Peyer's patch (tissue), 4 donors: ENCODE data around the gene NTF3. TPM values are rescaled to one million over a fixed set of nuclear protein-coding genes. Genes with fewer than 3 reads are reported as not detected.

Experiments used
- DNase-seq, 3 donors: peaks; one replicate each; pipeline ENCODE4 v3.0.0-alpha.2; 2017 to 2019
- H3K27ac ChIP-seq, 4 donors: fragments of 200-600 bp; sonication (generic); one replicate each; pipeline ENCODE4 v1.5.1; 2016 to 2019
- H3K27me3 ChIP-seq, 2 donors: fragments of 200-600 bp; sonication (generic); one replicate each; pipeline ENCODE4 v1.5.1; 2019
- H3K36me3 ChIP-seq, 3 donors: fragments of 200-600 bp; sonication (generic); one replicate each; pipeline ENCODE4 v1.5.1; 2016 to 2019
- H3K4me1 ChIP-seq, 4 donors: fragments of 200-600 bp; sonication (generic); one replicate each; pipeline ENCODE4 v1.5.1; 2016 to 2019
- H3K4me3 ChIP-seq, 4 donors: fragments of 200-600 bp; sonication (generic); 1 replicate in 3 of 4; 2 replicates in 1 of 4; pipeline ENCODE4 v1.5.1; 2016 to 2019; ENCODE audit warnings: mild to moderate bottlenecking in 1 of 4
- H3K9me3 ChIP-seq, 4 donors: fragments of 200-600 bp; sonication (generic); one replicate each; pipeline ENCODE4 v1.5.1; 2016 to 2019; ENCODE audit warnings: mild to moderate bottlenecking in 1 of 4
- POLR2A ChIP-seq, 2 donors: fragments of 450-650 bp; IDR thresholded peaks; one replicate each; pipeline ENCODE4 v1.5.1; 2017; ENCODE audit warnings: antibody characterized with exemption in 2 of 2, mild to moderate bottlenecking in 2 of 2, moderate library complexity in 2 of 2
- total RNA-seq, 4 donors: library from RNA; depleted of rRNA; stranded (reverse); fragments of >200 nt; gene quantifications; one replicate each; pipeline ENCODE4 v1.1.0, GENCODE V29; 2016
- TF ChIP-seq, protein P1 (sequence below), 6 experiments: fragments of 450-650 bp in 4 of 6; fragments of 200-600 bp in 2 of 6; sonication (generic) in 1 of 6; IDR thresholded peaks; one replicate each; pipeline ENCODE4 v1.5.1; 2017 to 2019; ENCODE audit warnings: antibody characterized with exemption in 6 of 6, mild to moderate bottlenecking in 3 of 6, moderate library complexity in 1 of 6

NTF3 gene
- total RNA-seq, 4 donors from 2014 or later = 1.4 TPM; not detected in 3

DNA sequence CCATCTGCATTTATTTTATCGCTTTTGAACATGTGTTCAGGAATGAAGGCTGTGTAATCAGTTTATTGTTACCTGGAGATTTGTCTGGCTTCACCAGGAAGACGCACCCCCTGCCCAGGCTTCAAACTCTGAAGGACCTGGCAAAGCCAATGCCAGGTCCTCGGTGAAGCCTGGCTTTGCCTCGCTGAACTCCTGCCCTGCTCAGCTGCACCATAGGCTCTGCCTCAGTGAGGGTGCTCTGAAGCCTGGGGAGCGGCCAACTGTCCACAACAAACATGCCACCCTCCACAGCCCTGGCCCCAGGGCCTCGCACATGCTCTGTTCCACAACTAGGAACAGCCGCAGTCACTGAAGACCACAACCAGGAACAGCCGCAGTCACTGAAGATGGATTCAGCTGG is 66.9 kb downstream of the NTF3 start:
- peak overlapping the region in 3 of 4 donors; percentile 72 to 88 (median 82) for H3K27ac ChIP-seq
- H3K4me1 ChIP-seq = peaks cover 0 to 55% (median 9%) of the 10 kb centered on the region in 4 donors
- H3K9me3 ChIP-seq = no peaks in the 10 kb centered on the region
- H3K27me3 ChIP-seq = no peaks in the 10 kb centered on the region
- no peaks in the 10 kb centered on the region for H3K36me3 ChIP-seq
- DNase-seq = no peak
- no peak for TF ChIP-seq POLR2A (IDR thresholded peaks at IDR 0.05)
- TF ChIP-seq, protein P1, sequence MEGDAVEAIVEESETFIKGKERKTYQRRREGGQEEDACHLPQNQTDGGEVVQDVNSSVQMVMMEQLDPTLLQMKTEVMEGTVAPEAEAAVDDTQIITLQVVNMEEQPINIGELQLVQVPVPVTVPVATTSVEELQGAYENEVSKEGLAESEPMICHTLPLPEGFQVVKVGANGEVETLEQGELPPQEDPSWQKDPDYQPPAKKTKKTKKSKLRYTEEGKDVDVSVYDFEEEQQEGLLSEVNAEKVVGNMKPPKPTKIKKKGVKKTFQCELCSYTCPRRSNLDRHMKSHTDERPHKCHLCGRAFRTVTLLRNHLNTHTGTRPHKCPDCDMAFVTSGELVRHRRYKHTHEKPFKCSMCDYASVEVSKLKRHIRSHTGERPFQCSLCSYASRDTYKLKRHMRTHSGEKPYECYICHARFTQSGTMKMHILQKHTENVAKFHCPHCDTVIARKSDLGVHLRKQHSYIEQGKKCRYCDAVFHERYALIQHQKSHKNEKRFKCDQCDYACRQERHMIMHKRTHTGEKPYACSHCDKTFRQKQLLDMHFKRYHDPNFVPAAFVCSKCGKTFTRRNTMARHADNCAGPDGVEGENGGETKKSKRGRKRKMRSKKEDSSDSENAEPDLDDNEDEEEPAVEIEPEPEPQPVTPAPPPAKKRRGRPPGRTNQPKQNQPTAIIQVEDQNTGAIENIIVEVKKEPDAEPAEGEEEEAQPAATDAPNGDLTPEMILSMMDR (IDR thresholded peaks at IDR 0.05) = no peak
- H3K4me3 ChIP-seq = no peak overlapping the region

DNA sequence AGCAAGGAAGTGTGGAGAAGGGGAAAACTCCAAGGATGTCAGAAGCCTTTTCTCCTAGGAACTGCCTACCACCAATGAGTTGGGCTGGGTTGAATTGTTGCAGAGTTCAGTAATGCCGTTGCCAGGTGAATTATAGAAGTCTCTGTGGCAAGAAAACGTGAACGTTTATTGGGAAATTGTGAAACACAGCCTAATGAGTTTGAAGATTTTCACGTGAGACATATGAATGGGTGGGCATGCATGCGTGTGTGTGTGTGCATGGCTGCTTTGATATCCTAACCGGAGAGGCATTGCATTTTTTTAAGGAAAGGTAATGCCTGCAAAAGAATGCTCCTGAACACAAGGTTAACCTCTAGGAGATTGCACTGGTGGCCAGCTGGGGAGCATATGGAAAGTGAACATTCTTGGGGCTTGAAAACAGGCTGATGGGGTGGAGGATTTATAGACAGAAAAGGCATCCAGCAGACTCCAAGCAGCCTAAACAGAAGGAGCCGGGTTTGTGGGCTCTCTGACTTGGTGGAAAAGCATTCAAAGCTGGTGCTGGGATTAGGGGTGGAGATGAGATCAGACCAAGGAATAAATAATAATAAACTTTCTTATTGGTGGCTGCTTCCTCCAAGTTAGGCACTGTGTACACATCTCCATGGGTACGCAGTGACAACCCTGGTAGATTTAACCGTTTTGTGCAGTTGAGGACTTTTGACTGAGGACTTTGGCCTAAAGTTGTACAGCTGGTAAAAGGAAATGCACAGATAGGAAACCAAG is 67.8 kb downstream of the NTF3 start:
- DNase-seq = peak in 1 of 3 donors; percentile 71
- no peak overlapping the region for H3K4me3 ChIP-seq
- no peaks in the 10 kb centered on the region for H3K9me3 ChIP-seq
- H3K4me1 ChIP-seq = peaks cover 0 to 63% (median 9%) of the 10 kb centered on the region in 4 donors
- peak overlapping the region in 3 of 4 donors; percentile 72 to 88 (median 82) for H3K27ac ChIP-seq
- TF ChIP-seq, protein P1 (IDR thresholded peaks at IDR 0.05) = no peak
- peak in 1 of 2 donors; percentile 37 for TF ChIP-seq POLR2A (IDR thresholded peaks at IDR 0.05)
- H3K27me3 ChIP-seq = no peaks in the 10 kb centered on the region
- H3K36me3 ChIP-seq = no peaks in the 10 kb centered on the region

DNA sequence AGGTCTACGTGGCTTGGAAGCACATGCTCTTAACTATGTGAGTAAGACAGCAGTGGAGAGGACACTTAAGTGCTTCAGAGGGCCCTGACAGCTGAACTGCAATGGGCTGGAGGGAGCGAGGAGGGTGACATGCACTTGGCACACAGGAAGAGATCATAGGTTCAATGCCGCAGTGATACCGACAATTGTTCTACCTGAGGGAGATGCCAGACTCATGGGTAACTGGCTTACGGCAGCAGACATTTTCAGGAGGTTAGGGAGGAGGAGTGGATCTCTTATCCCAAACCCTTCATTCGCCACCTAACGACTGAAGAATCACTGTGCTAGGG is 68.4 kb downstream of the NTF3 start:
- peak in 1 of 2 donors; percentile 23 for TF ChIP-seq POLR2A (IDR thresholded peaks at IDR 0.05)
- TF ChIP-seq, protein P1 (IDR thresholded peaks at IDR 0.05) = no peak
- peaks cover 0 to 63% (median 9%) of the 10 kb centered on the region in 4 donors for H3K4me1 ChIP-seq
- no peaks in the 10 kb centered on the region for H3K27me3 ChIP-seq
- no peaks in the 10 kb centered on the region for H3K9me3 ChIP-seq
- H3K27ac ChIP-seq = peak overlapping the region in 3 of 4 donors; percentile 69 to 88 (median 82)
- DNase-seq = peak in 1 of 3 donors; percentile 74
- no peak overlapping the region for H3K4me3 ChIP-seq
- H3K36me3 ChIP-seq = no peaks in the 10 kb centered on the region

- Histone ChIP-seq H3K4me1 (peaks cover 0 to 32% (median 1%) of the 10 kb centered on the region in 4 donors), H3K36me3 (no peaks in the 10 kb centered on the region), H3K27ac (peak overlapping the region in 3 of 4 donors; percentile 41 to 69 (median 53)), H3K4me3 (no peak overlapping the region), H3K9me3 (no peaks in the 10 kb centered on the region), H3K27me3 (no peaks in the 10 kb centered on the region)
- TF ChIP-seq POLR2A (IDR thresholded peaks at IDR 0.05) = no peak
- TF ChIP-seq, protein P1 (IDR thresholded peaks at IDR 0.05) = no peak
- peak in 2 of 3 donors; percentile 80 to 81 for DNase-seq
These were observed 71.9 kb downstream of the NTF3 start for GRCh38 chr12:5503774-5504173.

DNA sequence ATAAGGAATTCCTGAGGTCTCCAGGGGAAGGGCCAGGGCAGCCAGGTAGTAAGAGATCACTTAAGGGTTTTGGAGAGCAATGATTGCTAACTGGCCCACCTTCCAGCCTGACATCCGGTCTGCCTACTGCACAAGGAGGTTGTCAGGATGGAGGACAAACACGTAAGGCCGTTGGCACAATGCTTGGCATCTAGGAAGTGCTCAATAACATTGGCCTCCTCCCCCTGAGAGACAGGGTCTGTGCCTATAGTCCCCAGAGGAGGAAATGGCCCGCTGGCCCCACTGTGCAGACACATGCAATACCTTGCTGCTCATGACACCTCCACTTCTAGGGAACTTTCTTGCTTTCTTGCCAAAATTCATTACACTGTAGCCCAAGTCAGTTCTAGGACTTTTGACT is 73.2 kb downstream of the NTF3 start:
- H3K27ac ChIP-seq = no peak overlapping the region
- no peaks in the 10 kb centered on the region for H3K36me3 ChIP-seq
- H3K4me1 ChIP-seq = peaks cover 0 to 20% (median 0%) of the 10 kb centered on the region in 4 donors
- H3K4me3 ChIP-seq = no peak overlapping the region
- DNase-seq = no peak
- TF ChIP-seq, protein P1 (IDR thresholded peaks at IDR 0.05) = no peak
- TF ChIP-seq POLR2A (IDR thresholded peaks at IDR 0.05) = no peak
- no peaks in the 10 kb centered on the region for H3K9me3 ChIP-seq
- no peaks in the 10 kb centered on the region for H3K27me3 ChIP-seq
